Astrocyte of the spinal cord (primary cell): ENCODE measurements around the gene TUFT1.
"Not testable (repeated sequence)": the region's sequence is repeated elsewhere in the genome, so short reads cannot be mapped to it uniquely, and the experiment has no call there.

Experiments used
- DNase-seq: peaks from one replicate; pipeline ENCODE4 v3.0.0; 2011; ENCODE audit warnings: low read depth, low spot score
- H3K4me3 ChIP-seq: 2 replicates; pipeline ENCODE4 v1.5.1; 2011; ENCODE audit warnings: low read depth, mild to moderate bottlenecking, low read length, moderate library complexity
- in situ Hi-C: cut with HindIII; loops from 2 replicates; pipeline ENCODE4 v1.10.0; 2017; ENCODE audit warnings: low sequenced_read_pairs
- TF ChIP-seq, protein P1 (sequence below): IDR thresholded peaks from 2 replicates; pipeline ENCODE4 v1.5.1; 2012; ENCODE audit warnings: low read depth, mild to moderate bottlenecking, low read length, inconsistent platforms

TUFT1 gene

DNA sequence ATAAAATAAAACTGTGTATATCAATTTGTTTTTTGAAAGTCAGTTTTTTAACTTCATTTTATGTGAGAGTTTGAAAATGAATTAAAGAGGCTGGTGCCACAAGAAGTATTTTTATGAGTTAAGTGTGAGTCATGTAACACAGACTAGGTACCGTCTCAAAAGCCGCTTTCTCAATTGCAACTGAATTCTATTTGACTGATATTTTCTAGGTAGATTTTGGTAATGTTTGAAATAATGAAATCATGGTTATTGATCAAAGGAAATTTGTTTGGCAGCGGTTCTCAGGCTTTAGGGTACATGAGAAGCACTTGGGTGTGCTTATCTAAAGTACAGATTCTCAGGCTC is 76.4 kb downstream of the TUFT1 start:
- TF ChIP-seq, protein P1, sequence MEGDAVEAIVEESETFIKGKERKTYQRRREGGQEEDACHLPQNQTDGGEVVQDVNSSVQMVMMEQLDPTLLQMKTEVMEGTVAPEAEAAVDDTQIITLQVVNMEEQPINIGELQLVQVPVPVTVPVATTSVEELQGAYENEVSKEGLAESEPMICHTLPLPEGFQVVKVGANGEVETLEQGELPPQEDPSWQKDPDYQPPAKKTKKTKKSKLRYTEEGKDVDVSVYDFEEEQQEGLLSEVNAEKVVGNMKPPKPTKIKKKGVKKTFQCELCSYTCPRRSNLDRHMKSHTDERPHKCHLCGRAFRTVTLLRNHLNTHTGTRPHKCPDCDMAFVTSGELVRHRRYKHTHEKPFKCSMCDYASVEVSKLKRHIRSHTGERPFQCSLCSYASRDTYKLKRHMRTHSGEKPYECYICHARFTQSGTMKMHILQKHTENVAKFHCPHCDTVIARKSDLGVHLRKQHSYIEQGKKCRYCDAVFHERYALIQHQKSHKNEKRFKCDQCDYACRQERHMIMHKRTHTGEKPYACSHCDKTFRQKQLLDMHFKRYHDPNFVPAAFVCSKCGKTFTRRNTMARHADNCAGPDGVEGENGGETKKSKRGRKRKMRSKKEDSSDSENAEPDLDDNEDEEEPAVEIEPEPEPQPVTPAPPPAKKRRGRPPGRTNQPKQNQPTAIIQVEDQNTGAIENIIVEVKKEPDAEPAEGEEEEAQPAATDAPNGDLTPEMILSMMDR, result no peak
- in situ Hi-C loops, result no loop called here
- DNase-seq, result no peak
- H3K4me3 ChIP-seq, result no peak overlapping the region

DNA sequence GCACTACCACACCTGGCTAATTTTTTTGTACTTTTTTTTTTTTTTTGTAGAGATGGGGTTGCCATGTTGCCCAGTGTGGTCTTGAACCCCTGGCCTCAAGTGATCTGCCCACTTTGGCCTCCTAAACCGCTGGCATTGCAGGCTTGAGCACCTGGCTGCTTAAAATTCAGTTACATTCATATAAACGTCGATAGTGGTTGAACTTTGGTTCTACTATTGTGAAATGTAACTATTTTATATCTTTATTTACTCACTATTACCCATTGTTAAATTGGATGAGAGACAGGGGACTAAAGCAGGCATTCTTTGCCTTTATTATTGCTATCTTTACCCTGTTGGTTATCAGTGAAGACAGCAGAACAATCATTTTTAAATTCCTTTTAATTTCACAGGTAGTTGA is 77.9 kb downstream of the TUFT1 start:
- TF ChIP-seq, protein P1, result no peak
- DNase-seq, result no peak
- no peak overlapping the region for H3K4me3 ChIP-seq
- in situ Hi-C loops, result no loop called here

DNA sequence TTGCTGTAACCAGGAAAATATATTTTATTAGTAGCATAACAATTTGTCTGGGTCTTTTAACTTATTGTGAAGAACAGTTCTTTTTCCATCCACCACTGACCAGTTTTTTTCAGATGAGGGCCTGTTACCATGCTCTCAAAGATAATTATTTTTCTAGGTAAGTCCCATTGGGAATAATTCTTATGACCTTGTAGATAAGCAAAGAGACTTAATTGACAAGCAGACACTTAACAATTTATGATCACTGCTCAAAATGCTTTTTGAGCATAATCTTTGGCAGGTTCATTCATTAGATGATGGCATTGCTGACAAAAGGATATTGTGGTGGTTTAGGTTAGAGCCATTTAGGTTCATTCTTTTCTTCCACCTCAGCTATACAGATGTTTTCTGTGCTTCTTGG is 78.4 kb downstream of the TUFT1 start:
- TF ChIP-seq, protein P1, result no peak
- no peak for DNase-seq
- H3K4me3 ChIP-seq, result no peak overlapping the region
- in situ Hi-C loops, result no loop called here

DNA sequence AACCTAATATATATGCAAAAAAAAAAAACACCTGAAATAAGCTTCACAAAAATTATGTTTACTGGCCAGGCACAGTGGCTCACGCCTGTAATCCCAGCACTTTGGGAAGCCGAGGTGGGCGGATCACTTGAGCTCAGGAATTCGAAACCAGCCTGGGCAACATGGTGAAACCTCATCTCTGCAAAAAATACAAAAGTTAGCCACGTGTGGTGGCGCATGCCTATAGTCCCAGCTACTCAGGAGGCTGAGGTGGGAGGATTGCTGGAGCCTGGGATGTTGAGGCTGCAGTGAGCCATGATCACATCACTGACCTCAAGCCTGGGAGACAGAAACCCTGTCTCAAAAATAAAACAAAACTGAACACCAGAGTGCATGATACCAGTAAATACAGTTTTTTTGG is 78.9 kb downstream of the TUFT1 start:
- DNase-seq, in situ Hi-C loops, H3K4me3 ChIP-seq: not testable (repeated sequence)

DNA sequence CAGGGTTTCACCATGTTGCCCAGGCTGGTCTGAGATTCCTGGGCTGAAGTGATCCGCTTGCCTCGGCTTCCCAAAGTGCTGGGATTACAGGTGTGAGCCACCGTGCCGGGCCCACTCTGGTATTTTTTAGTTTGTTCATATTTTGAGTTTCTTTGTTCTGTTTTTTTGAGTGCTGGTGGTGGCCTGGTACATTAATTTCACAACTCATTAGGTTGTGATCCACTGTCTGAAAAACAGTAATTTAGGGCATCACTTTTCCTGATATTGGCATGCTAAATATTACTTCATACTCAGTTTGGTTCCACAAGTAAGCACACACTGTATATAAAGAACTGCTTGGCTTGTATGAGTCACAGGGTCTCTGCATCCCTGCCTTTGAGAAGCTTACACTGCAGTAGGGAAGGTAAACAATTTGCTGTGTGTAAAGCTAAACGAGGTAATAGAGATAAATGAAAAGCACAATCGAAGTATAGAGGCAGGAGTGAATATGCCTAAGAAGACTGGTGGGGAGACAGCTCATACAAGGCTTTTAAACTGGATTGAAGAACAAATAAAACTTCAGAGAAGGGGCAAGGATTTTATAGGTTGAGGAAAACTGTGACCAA is 79.5 kb downstream of the TUFT1 start:
- in situ Hi-C loops, result no loop called here
- TF ChIP-seq, protein P1, result no peak

DNA sequence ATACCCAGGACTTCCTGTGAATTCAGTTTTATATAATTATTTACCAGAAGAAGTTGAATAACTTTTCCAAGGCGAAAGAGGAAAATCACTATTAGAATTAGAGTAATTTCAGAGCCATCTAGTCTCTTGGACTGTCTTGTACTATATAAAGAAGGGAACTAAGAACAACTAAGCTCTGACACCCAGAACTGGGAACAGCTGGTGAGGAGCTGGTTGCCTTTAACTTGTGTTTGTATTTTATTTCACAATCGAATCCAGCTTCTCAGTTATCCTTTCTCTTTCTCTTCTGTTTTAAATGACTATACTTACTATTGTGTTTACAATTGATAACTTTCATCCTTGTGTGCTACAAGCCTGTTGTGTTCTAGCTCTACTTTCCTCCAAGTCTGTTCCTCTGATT is 80.2 kb downstream of the TUFT1 start:
- in situ Hi-C loops, result no loop called here
- no peak overlapping the region for H3K4me3 ChIP-seq

More for the DNA sequence above, 79.5 kb downstream of the TUFT1 start:
- no peak overlapping the region for H3K4me3 ChIP-seq
- DNase-seq, result peak; percentile 65

DNA sequence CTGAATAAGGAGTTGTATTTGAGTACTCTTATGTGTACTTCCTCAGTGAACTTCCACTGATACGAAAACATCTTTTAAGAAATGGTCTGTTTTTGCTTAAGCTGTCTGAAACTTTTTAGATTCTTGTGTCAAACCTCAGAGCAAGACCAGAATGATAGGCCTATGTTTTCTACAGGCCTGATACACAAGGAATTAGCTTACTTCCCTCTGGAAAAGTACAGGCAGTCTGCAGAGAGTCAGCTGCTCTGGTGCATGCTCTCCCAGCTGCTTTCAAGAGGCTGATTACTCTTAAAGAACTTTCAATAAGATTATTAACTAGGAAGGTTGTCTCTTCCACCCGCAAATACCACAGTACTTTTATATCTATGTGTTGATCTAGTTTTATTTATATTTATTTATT is 81.2 kb downstream of the TUFT1 start:
- DNase-seq, result no peak
- in situ Hi-C loops, result no loop called here
- no peak overlapping the region for H3K4me3 ChIP-seq
- TF ChIP-seq, protein P1, result no peak

More for the DNA sequence above, 80.2 kb downstream of the TUFT1 start:
- TF ChIP-seq, protein P1, result no peak
- no peak for DNase-seq
